Spleen (tissue), 11 donors: ENCODE data around the gene RNGTT. TPM values are rescaled to one million over a fixed set of nuclear protein-coding genes. Genes with fewer than 3 reads are reported as not detected.
"Not testable (repeated sequence)": the region's sequence is repeated elsewhere in the genome, so short reads cannot be mapped to it uniquely, and the experiment has no call there.

Experiments used
- DNase-seq: peaks from one replicate; pipeline ENCODE4 v3.0.0-alpha.2; 2020
- H3K27ac ChIP-seq, 8 donors: fragments of 200-600 bp; sonication (generic) in 7 of 8; 1 replicate in 4 of 8; 2 replicates in 4 of 8; pipeline versions ENCODE4 v1.5.0 to v1.8.0; 2016 to 2021; ENCODE audit warnings: inconsistent platforms in 4 of 8, mild to moderate bottlenecking in 4 of 8, moderate library complexity in 1 of 8
- H3K27me3 ChIP-seq, 7 donors: fragments of 200-600 bp; sonication (generic) in 6 of 7; replicated peaks in 1 of 7; 1 replicate in 4 of 7; 2 replicates in 3 of 7; pipeline versions ENCODE4 v1.5.0 to v1.8.0; 2016 to 2021; ENCODE audit warnings: inconsistent platforms in 3 of 7, mild to moderate bottlenecking in 1 of 7
- H3K36me3 ChIP-seq, 6 donors: fragments of 200-600 bp; sonication (generic) in 5 of 6; 1 replicate in 4 of 6; 2 replicates in 2 of 6; pipeline versions ENCODE4 v1.5.0 to v1.8.0; 2016 to 2021; ENCODE audit warnings: inconsistent platforms in 2 of 6
- H3K4me1 ChIP-seq, 6 donors: fragments of 200-600 bp; sonication (generic) in 5 of 6; 1 replicate in 3 of 6; 2 replicates in 3 of 6; pipeline versions ENCODE4 v1.5.0 to v1.8.0; 2016 to 2021; ENCODE audit warnings: inconsistent platforms in 3 of 6
- H3K4me3 ChIP-seq, 8 donors: fragments of 200-600 bp; sonication (generic) in 7 of 8; 1 replicate in 4 of 8; 2 replicates in 4 of 8; pipeline versions ENCODE4 v1.5.0 to v1.8.0; 2016 to 2021; ENCODE audit warnings: inconsistent platforms in 4 of 8, mild to moderate bottlenecking in 4 of 8, moderate library complexity in 2 of 8
- H3K9me3 ChIP-seq, 8 donors: fragments of 200-600 bp; sonication (generic) in 7 of 8; 1 replicate in 4 of 8; 2 replicates in 4 of 8; pipeline versions ENCODE4 v1.5.0 to v1.8.0; 2016 to 2021; ENCODE audit warnings: inconsistent platforms in 4 of 8
- CTCF ChIP-seq, 11 experiments: fragments of 200-600 bp in 7 of 11; fragments of 450-650 bp in 4 of 11; sonication (generic) in 4 of 11; IDR thresholded peaks in 8 of 11; conservative IDR thresholded peaks in 3 of 11; 1 replicate in 7 of 11; 2 replicates in 4 of 11; pipeline versions ENCODE4 v1.4.0 to v1.8.0; 2016 to 2021; ENCODE audit warnings: antibody characterized with exemption in 11 of 11, inconsistent platforms in 4 of 11, mild to moderate bottlenecking in 1 of 11
- POLR2A ChIP-seq, 3 donors: fragments of 450-650 bp; IDR thresholded peaks; one replicate each; pipeline ENCODE4 v1.5.1; 2017; ENCODE audit warnings: antibody characterized with exemption in 3 of 3, mild to moderate bottlenecking in 1 of 3
- POLR2AphosphoS5 ChIP-seq, 3 donors: sonication (generic); formaldehyde crosslinking; IDR thresholded peaks; one replicate each; pipeline ENCODE4 v1.5.1; 2017; ENCODE audit warnings: antibody characterized with exemption in 3 of 3
- WGBS, 5 donors: extraction: QIAGEN DNeasy Blood & Tissue Kit in 3 of 5; methylation state at CpG; one replicate each; pipeline versions ENCODE4 v1.1.5 to v1.1.7; 2013 to 2018; 5-methylcytosine and 5-hydroxymethylcytosine counted together
- intact Hi-C: fragments of 100-400 bp; cut with DNase I; formaldehyde crosslinking; loops from one replicate; pipeline ENCODE4 v1.15.0; 2023; ENCODE audit warnings: low total_unique reads
- polyA plus RNA-seq, 3 donors: library from polyadenylated mRNA; stranded (reverse); fragments of 200-250 nt; gene quantifications; one replicate each; pipeline ENCODE4 v1.2.1, GENCODE V29; 2013
- total RNA-seq, 7 donors: library from RNA; depleted of rRNA in 3 of 7; stranded (reverse); fragments of >200 nt in 3 of 7; fragmentation: NEBNext Ultra II Directional in 4 of 7; extraction: Animal tissue kit (Norgen Biotek cat#: 25700) in 4 of 7; gene quantifications; one replicate each; pipeline versions ENCODE4 v1.1.0 to v1.2.1, GENCODE V29; 2016 to 2021
- donor health status: healthy with polysubstance abuse.
- donor health status: DM: no; HTN: no; CAD: no; lungs with moderate emphysema.
- donor health status: DM: no; HTN: no; CAD: no.
- donor health status: Bipolar disorder and iron deficiency.
- donor health status: healthy.
- donor health status: DM: no; HTN: no; CAD: no.
- donor health status: DM: yes; HTN: yes; CAD: no.

RNGTT gene
- total and polyA plus RNA-seq, 10 donors, result 9.4 to 27.1 (median 17.6) TPM

- H3K27me3 ChIP-seq, result no peaks in the 10 kb centered on the region
- H3K27ac ChIP-seq, result no peak overlapping the region
- H3K4me3 ChIP-seq, result no peak overlapping the region
- no peaks in the 10 kb centered on the region for H3K4me1 ChIP-seq
- peaks cover 0 to 61% (median 13%) of the 10 kb centered on the region in 6 donors for H3K36me3 ChIP-seq
- no peak for TF ChIP-seq CTCF (IDR thresholded peaks at IDR 0.05 in 8 of 11, conservative IDR thresholded peaks at IDR 0.05 in 3 of 11)
- no peak for TF ChIP-seq POLR2AphosphoS5 (IDR thresholded peaks at IDR 0.05)
- no peak for TF ChIP-seq POLR2A (IDR thresholded peaks at IDR 0.05)
- DNase-seq, result no peak
- H3K9me3 ChIP-seq, result peaks cover 10 to 80% (median 69%) of the 10 kb centered on the region in 8 donors
- intact Hi-C loops, result no loop called here
Observed at GRCh38 chr6:88835210-88835609, 128.2 kb downstream of the RNGTT start.

GRCh38 chr6:88833071-88833470, 130.3 kb downstream of the RNGTT start:
- Histone ChIP-seq H3K36me3 (peaks cover 0 to 61% (median 13%) of the 10 kb centered on the region in 6 donors), H3K9me3 (peaks cover 10 to 82% (median 78%) of the 10 kb centered on the region in 8 donors)
- H3K4me3 ChIP-seq, H3K4me1 ChIP-seq, H3K27me3 ChIP-seq, intact Hi-C loops, DNase-seq, H3K27ac ChIP-seq: not testable (repeated sequence)
- 88 to 100% (median 100%) methylated on average over 1 of the region's 1 CpG for WGBS, 5 donors

GRCh38 chr6:88827599-88827998, 135.8 kb downstream of the RNGTT start:
- Histone ChIP-seq H3K36me3 (peaks cover 0 to 37% (median 1%) of the 10 kb centered on the region in 6 donors), H3K9me3 (peaks cover 0 to 34% (median 29%) of the 10 kb centered on the region in 8 donors)
- intact Hi-C loops, DNase-seq, H3K27me3 ChIP-seq, H3K4me3 ChIP-seq, H3K4me1 ChIP-seq, H3K27ac ChIP-seq: not testable (repeated sequence)
- 88 to 94% (median 92%) methylated on average over 2 to 4 of the region's 4 CpGs for WGBS, 5 donors

GRCh38 chr6:88825856-88826255, 137.6 kb downstream of the RNGTT start:
- peaks cover 0 to 16% (median 12%) of the 10 kb centered on the region in 8 donors for H3K9me3 ChIP-seq
- no peak overlapping the region for H3K4me3 ChIP-seq
- H3K36me3 ChIP-seq, result peaks cover 0 to 25% (median 0%) of the 10 kb centered on the region in 6 donors
- DNase-seq, result no peak
- WGBS, 5 donors, result 72 to 86% (median 82%) methylated on average over 3 of the region's 3 CpGs
- no peak overlapping the region for H3K27ac ChIP-seq
- no peaks in the 10 kb centered on the region for H3K27me3 ChIP-seq
- intact Hi-C loops, result no loop called here
- H3K4me1 ChIP-seq, result no peaks in the 10 kb centered on the region
- TF ChIP-seq POLR2A (IDR thresholded peaks at IDR 0.05), result no peak
- TF ChIP-seq CTCF (IDR thresholded peaks at IDR 0.05 in 8 of 11, conservative IDR thresholded peaks at IDR 0.05 in 3 of 11), result no peak
- no peak for TF ChIP-seq POLR2AphosphoS5 (IDR thresholded peaks at IDR 0.05)

- Histone ChIP-seq H3K27ac (no peak overlapping the region), H3K36me3 (peaks cover 0 to 24% (median 0%) of the 10 kb centered on the region in 6 donors), H3K4me1 (peaks cover 0 to 5% (median 0%) of the 10 kb centered on the region in 6 donors), H3K9me3 (peaks cover 0 to under 1% (median 0%) of the 10 kb centered on the region in 8 donors), H3K27me3 (no peaks in the 10 kb centered on the region), H3K4me3 (no peak overlapping the region)
- 86 to 96% (median 92%) methylated on average over 2 of the region's 2 CpGs for WGBS, 5 donors
- DNase-seq, result no peak
- intact Hi-C loops, result no loop called here
- no peak for TF ChIP-seq POLR2AphosphoS5 (IDR thresholded peaks at IDR 0.05)
- no peak for TF ChIP-seq CTCF (IDR thresholded peaks at IDR 0.05 in 8 of 11, conservative IDR thresholded peaks at IDR 0.05 in 3 of 11)
- TF ChIP-seq POLR2A (IDR thresholded peaks at IDR 0.05), result no peak
Observed at GRCh38 chr6:88823998-88824397, 139.4 kb downstream of the RNGTT start.
